Measurements from ENCODE around the gene GABBR2.

DNA sequence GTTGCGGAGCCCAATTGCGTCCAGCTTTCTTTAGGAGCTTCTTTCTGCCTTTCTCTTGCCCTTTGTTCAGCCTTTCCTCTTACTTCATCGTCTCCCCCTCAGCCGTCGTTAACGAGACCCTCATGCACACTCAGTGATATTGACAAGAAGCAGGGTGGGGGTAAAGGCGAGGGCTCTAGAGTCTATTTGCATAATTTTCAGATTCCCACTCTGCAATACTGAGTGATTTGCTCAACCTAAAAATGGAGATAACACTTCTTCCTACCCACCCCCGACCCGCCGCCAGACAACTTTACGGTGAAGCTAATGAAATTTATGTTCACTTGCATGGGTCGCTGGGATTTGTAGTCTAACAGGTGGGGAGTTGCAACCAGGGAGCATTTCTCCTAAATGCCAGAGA, 452.0 kb downstream of the GABBR2 start:
- TF ChIP-seq EZH2 (IDR thresholded peaks at IDR 0.05; ENCODE audit: borderline replicate concordance, low read depth, low read length, poor library complexity, severe bottlenecking): no peak
- TF ChIP-seq, protein P1, sequence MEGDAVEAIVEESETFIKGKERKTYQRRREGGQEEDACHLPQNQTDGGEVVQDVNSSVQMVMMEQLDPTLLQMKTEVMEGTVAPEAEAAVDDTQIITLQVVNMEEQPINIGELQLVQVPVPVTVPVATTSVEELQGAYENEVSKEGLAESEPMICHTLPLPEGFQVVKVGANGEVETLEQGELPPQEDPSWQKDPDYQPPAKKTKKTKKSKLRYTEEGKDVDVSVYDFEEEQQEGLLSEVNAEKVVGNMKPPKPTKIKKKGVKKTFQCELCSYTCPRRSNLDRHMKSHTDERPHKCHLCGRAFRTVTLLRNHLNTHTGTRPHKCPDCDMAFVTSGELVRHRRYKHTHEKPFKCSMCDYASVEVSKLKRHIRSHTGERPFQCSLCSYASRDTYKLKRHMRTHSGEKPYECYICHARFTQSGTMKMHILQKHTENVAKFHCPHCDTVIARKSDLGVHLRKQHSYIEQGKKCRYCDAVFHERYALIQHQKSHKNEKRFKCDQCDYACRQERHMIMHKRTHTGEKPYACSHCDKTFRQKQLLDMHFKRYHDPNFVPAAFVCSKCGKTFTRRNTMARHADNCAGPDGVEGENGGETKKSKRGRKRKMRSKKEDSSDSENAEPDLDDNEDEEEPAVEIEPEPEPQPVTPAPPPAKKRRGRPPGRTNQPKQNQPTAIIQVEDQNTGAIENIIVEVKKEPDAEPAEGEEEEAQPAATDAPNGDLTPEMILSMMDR (conservative IDR thresholded peaks at IDR 0.05; ENCODE audit: low read depth, low read length): no peak

Measured in A673 (cell line).